H1 (cell line): ENCODE data around the gene CDK12.

Experiments
- CEBPB ChIP-seq: IDR thresholded peaks from 2 replicates; pipeline ENCODE4 v1.6.1; 2012; ENCODE audit warnings: low read depth, low read length
- CREB1 ChIP-seq: IDR thresholded peaks from 2 replicates; pipeline ENCODE4 v1.6.1; 2012; ENCODE audit warnings: inconsistent platforms
- KDM1A ChIP-seq: fragments of 200-600, 300-600 bp; sonication (generic); IDR thresholded peaks from 2 replicates; pipeline ENCODE4 v1.7.1; 2016; ENCODE audit warnings: mild to moderate bottlenecking, low read length, borderline replicate concordance
- KDM5A ChIP-seq: fragments of 200-600 bp; IDR thresholded peaks from 2 replicates; pipeline ENCODE4 v1.7.1; 2012; ENCODE audit warnings: mild to moderate bottlenecking, low read length, inconsistent platforms, mixed read lengths
- POLR2A ChIP-seq, 2 experiments: IDR thresholded peaks; 1 replicate in 1 of 2; 2 replicates in 1 of 2; pipeline ENCODE4 v1.6.1; 2011; ENCODE audit warnings: low read depth in 2 of 2, low read length in 2 of 2, mild to moderate bottlenecking in 2 of 2; ENCODE audit errors: control extremely low read depth in 1 of 2
- POLR2AphosphoS5 ChIP-seq: IDR thresholded peaks from 2 replicates; pipeline ENCODE4 v1.6.1; 2011; ENCODE audit warnings: low read depth, low read length
- TCF12 ChIP-seq: IDR thresholded peaks from 2 replicates; pipeline ENCODE4 v1.6.1; 2011; ENCODE audit warnings: low read depth, mild to moderate bottlenecking, low read length
- TEAD4 ChIP-seq: IDR thresholded peaks from 2 replicates; pipeline ENCODE4 v1.6.1; 2012; ENCODE audit warnings: low read depth, low read length, inconsistent platforms, mixed read lengths
- YY1 ChIP-seq: IDR thresholded peaks from 2 replicates; pipeline ENCODE4 v1.6.1; 2011; ENCODE audit warnings: low read depth, mild to moderate bottlenecking, low read length
- ZNF274 ChIP-seq: IDR thresholded peaks from 2 replicates; pipeline ENCODE4 v1.7.0; 2012; ENCODE audit warnings: low read length, borderline replicate concordance; ENCODE audit errors: extremely low read depth
- TF ChIP-seq, protein P1 (sequence below): IDR thresholded peaks from 2 replicates; pipeline ENCODE4 v1.6.1; 2012; ENCODE audit warnings: inconsistent platforms
- TF ChIP-seq, protein P2 (sequence below), 3 experiments: IDR thresholded peaks; 1 replicate in 2 of 3; 2 replicates in 1 of 3; pipeline versions ENCODE4 v1.5.1 to v1.6.1; 2011; ENCODE audit warnings: low read length in 3 of 3, mild to moderate bottlenecking in 3 of 3, inconsistent platforms in 2 of 3, low read depth in 1 of 3, moderate library complexity in 1 of 3; ENCODE audit not compliant: insufficient read depth in 1 of 3; ENCODE audit errors: control extremely low read depth in 1 of 3
- TF ChIP-seq, protein P3 (sequence below): IDR thresholded peaks from 2 replicates; pipeline ENCODE4 v1.6.1; 2012; ENCODE audit warnings: inconsistent platforms
- TF ChIP-seq, protein P4 (sequence below): IDR thresholded peaks from 2 replicates; pipeline ENCODE4 v1.6.1; 2011; ENCODE audit warnings: low read depth, mild to moderate bottlenecking, low read length; ENCODE audit not compliant: insufficient read depth

DNA sequence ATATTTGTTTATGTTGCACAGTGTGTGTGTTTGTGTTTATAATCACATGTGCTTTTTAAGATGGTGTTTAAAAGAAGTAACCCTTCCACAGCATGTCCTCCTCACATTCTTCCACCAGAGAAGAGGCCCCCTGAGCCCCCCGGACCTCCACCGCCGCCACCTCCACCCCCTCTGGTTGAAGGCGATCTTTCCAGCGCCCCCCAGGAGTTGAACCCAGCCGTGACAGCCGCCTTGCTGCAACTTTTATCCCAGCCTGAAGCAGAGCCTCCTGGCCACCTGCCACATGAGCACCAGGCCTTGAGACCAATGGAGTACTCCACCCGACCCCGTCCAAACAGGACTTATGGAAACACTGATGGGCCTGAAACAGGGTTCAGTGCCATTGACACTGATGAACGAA is 69.2 kb downstream of the CDK12 start:
- TF ChIP-seq, protein P1, sequence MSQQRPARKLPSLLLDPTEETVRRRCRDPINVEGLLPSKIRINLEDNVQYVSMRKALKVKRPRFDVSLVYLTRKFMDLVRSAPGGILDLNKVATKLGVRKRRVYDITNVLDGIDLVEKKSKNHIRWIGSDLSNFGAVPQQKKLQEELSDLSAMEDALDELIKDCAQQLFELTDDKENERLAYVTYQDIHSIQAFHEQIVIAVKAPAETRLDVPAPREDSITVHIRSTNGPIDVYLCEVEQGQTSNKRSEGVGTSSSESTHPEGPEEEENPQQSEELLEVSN = no peak
- TF ChIP-seq KDM5A = no peak
- TF ChIP-seq, protein P2, sequence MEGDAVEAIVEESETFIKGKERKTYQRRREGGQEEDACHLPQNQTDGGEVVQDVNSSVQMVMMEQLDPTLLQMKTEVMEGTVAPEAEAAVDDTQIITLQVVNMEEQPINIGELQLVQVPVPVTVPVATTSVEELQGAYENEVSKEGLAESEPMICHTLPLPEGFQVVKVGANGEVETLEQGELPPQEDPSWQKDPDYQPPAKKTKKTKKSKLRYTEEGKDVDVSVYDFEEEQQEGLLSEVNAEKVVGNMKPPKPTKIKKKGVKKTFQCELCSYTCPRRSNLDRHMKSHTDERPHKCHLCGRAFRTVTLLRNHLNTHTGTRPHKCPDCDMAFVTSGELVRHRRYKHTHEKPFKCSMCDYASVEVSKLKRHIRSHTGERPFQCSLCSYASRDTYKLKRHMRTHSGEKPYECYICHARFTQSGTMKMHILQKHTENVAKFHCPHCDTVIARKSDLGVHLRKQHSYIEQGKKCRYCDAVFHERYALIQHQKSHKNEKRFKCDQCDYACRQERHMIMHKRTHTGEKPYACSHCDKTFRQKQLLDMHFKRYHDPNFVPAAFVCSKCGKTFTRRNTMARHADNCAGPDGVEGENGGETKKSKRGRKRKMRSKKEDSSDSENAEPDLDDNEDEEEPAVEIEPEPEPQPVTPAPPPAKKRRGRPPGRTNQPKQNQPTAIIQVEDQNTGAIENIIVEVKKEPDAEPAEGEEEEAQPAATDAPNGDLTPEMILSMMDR (IDR thresholded peaks at IDR 0.05; ENCODE audit: control extremely low read depth in 1 of 3, insufficient read depth in 1 of 3, low read depth in 1 of 3, low read length in 3 of 3) = no peak
- TF ChIP-seq YY1 = no peak
- no peak for TF ChIP-seq TEAD4
- no peak for TF ChIP-seq POLR2AphosphoS5
- TF ChIP-seq CREB1 = no peak
- no peak for TF ChIP-seq KDM1A
- TF ChIP-seq, protein P3, sequence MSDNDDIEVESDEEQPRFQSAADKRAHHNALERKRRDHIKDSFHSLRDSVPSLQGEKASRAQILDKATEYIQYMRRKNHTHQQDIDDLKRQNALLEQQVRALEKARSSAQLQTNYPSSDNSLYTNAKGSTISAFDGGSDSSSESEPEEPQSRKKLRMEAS = no peak
- TF ChIP-seq POLR2A (IDR thresholded peaks at IDR 0.05; ENCODE audit: control extremely low read depth in 1 of 2, low read depth in 2 of 2, low read length in 2 of 2) = no peak
- TF ChIP-seq, protein P4, sequence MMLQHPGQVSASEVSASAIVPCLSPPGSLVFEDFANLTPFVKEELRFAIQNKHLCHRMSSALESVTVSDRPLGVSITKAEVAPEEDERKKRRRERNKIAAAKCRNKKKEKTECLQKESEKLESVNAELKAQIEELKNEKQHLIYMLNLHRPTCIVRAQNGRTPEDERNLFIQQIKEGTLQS = no peak
- TF ChIP-seq TCF12 = no peak
- TF ChIP-seq ZNF274 = no peak
- TF ChIP-seq CEBPB = no peak
